AG09309 (cell line): ENCODE data around the gene PTTG1IP.

Experiments used
- DNase-seq: peaks from one replicate; pipeline ENCODE4 v3.0.0-alpha.2; 2010; ENCODE audit warnings: low read depth
- H3K4me3 ChIP-seq: 2 replicates; pipeline ENCODE4 v1.5.1; 2011; ENCODE audit warnings: mild to moderate bottlenecking, low read depth, low read length, moderate library complexity; ENCODE audit not compliant: control insufficient read depth
- TF ChIP-seq, protein P1 (sequence below): IDR thresholded peaks from 2 replicates; pipeline ENCODE4 v1.5.1; 2011; ENCODE audit warnings: mild to moderate bottlenecking, low read depth, low read length, inconsistent platforms; ENCODE audit not compliant: insufficient read depth, control insufficient read depth; ENCODE audit errors: missing control alignments

PTTG1IP gene

DNA sequence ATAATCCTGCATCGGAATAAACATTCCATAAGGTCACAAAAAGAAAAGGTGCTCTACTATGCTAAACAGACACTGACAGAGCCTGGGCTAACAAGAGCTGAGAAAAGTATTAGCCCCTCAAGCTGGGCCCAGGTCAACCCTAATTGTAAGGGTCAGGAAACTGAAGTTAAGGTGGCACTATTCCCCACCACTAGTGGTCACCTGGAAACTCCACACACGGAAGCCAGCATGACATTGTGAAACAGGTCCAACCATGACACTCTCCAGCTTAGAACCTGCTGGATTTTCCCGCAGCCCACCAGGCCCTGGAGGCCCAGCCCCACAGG is 1.2 kb downstream of the PTTG1IP start:
- H3K4me3 ChIP-seq: peak overlapping the region; percentile 73
- TF ChIP-seq, protein P1, sequence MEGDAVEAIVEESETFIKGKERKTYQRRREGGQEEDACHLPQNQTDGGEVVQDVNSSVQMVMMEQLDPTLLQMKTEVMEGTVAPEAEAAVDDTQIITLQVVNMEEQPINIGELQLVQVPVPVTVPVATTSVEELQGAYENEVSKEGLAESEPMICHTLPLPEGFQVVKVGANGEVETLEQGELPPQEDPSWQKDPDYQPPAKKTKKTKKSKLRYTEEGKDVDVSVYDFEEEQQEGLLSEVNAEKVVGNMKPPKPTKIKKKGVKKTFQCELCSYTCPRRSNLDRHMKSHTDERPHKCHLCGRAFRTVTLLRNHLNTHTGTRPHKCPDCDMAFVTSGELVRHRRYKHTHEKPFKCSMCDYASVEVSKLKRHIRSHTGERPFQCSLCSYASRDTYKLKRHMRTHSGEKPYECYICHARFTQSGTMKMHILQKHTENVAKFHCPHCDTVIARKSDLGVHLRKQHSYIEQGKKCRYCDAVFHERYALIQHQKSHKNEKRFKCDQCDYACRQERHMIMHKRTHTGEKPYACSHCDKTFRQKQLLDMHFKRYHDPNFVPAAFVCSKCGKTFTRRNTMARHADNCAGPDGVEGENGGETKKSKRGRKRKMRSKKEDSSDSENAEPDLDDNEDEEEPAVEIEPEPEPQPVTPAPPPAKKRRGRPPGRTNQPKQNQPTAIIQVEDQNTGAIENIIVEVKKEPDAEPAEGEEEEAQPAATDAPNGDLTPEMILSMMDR: no peak
- no peak for DNase-seq

DNA sequence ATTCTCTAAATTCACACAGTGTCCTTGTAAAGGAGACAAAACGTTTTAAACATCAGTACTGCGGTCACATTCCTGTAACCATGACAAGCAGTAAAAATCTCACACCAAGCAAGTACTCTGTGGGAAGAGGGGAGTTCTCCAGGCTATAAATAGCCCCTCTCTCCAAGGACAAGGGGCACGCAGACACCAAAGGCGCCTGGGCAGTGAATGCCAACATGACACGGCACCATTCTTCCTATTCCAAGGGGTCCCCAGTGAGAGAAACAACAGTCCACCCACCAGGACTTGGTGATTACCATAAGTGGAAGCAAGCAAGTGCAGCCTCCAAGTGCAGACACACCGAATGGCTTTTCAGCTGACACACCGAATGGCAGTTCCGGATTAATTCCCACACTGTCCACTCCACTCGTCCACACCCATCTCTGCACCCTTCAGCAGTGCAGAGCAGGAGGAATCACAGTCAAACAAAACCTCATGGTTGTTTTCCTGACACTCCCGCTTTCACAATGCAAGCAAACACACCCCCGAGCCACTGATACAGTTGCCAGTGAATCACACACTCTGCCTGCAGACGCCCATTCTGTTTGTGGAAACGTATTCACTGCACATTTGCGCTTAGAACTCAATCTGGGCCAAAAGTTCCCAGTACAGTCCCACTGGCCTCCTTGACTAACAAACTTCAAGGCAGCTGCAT is 1.8 kb downstream of the PTTG1IP start:
- peak overlapping the region; percentile 73 for H3K4me3 ChIP-seq
- TF ChIP-seq, protein P1: no peak
- DNase-seq: peak; percentile 49

DNA sequence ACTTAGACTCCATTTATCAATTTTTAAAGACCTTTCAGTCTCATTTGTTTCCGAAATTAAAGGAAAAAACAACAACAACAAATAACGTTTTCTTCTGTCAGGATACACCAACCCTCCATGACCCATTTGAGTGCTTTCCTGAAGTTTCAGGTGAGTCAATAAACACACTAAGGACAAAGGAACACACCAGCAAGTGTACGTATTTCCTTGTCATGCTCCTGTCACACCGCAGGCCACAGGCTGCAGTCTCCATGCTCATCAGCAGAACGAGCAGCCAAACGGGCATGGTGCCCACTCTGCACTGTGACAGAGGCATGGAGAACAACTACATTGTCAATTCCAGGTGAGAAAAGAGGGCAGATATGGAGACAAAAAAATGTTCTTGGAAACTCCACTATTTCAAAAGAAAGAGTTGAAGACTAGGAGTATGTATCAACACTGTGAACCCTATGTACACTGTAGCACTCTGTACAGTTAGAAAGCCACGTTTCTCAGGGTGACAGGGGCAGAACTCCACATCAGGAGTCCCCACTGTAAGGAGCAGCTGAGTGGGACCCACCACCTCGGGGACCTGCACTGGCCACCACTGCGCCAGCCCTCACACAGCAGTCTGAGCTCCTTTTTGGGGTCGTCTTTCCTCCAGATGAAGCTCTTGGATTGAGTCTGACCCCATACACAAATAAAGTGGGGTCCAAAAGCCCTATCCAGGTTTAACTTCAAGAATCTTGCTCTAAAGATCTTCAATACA is 2.6 kb downstream of the PTTG1IP start:
- no peak for DNase-seq

DNA sequence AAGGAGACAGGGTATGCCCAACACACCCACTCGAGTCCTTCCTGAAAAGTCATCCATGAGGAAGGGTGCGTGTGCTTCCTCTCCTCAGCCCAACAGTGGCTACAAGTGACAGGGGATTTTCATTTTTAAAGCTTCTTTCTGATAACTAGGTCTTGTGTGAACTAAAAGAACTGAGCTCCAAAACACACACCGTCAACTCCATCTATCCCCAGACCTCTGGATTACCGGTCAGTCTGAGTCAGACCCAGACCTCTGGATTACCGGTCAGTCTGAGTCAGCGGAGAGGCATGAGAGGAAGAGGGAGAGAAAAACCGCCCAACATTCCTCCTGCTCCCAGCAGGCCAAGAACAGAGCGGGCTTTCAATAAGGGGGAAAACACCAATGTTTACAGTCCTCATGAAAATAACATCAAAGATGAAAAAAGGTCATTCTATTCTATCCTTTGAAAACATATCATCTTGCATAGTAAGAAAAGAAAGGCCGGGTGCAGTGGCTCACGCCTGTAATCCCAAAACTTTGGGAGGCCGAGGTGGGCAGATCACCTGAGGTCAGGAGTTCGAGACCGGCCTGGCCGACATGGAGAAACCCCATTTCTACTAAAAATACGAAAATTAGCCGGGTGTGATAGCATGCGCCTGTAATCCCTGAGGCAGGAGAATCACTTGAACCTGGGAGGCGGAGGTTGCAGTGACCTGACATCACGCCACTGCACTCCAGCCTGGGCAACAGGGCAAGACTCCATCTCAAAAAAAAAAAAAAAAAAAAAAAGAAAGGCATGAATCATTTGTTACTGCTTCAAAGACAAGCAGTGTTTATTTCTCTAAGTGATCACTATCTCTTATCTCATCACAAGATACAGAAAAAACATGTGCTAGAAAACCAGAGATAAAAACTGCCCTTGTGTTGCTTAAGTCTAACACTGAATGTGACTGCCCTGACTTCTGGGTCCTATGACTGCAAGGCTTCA is 3.4 kb downstream of the PTTG1IP start:
- TF ChIP-seq, protein P1: no peak
- DNase-seq: peak; percentile 79
- H3K4me3 ChIP-seq: no peak overlapping the region

More for the DNA sequence above, 2.6 kb downstream of the PTTG1IP start:
- TF ChIP-seq, protein P1: no peak
- peak overlapping the region; percentile 14; the same call in 1 of the 2 replicates for H3K4me3 ChIP-seq

DNA sequence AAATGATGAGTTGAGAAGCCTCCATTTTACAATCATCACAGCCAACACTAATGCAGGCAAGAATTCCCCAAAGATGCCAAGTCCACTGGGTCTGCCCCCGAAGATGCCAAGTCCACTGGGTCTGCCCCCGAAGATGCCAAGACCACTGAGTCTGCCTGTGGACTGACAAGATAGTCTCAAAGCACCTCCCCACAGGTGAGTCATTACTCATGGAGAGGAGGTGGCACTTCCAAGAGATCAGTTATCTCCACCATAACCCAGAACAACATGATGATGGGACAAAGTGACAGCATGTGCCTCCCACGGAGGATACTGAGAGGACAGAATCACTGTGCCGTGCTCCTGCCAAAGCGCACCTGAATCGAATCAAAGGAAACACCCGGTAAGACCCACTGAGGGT is 4.8 kb downstream of the PTTG1IP start:
- H3K4me3 ChIP-seq: no peak overlapping the region
- no peak for DNase-seq
- TF ChIP-seq, protein P1: no peak

DNA sequence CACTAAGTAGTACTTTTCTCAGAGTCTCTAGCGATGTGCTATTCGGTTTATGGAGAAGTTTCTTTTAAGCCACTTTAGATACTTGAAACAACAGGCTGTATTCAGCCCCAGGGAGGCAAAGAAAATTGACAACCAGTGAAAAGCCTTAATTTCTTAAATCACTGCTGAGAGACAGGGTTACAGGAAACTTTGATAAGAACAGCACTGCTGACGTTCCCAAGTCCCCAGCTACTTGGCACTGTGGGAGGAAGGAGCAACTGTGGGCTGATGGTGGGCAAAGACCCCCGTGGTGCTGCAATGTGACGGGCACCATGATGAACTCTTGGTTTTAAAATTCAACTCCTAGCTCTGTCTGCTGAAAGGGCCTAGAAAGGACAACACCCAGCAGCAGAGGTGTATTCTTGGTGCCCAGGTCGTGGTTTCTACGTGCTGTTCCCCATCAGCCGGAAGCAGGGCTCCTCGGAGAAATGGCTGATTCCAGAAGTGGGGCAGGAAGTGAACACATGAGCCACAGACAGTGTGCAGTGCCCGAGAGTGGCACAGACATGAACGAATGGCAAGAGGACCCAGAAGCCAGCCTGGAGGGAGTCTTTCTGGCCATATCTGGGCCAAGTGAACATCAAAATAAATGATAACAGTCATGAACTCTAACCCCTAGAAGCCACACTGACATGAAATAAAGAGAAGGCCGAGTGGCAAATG is 5.3 kb downstream of the PTTG1IP start:
- DNase-seq: no peak
- TF ChIP-seq, protein P1: no peak
- H3K4me3 ChIP-seq: no peak overlapping the region
